ENCODE measurements around the gene SDHB.

Gene SDHB

DNA sequence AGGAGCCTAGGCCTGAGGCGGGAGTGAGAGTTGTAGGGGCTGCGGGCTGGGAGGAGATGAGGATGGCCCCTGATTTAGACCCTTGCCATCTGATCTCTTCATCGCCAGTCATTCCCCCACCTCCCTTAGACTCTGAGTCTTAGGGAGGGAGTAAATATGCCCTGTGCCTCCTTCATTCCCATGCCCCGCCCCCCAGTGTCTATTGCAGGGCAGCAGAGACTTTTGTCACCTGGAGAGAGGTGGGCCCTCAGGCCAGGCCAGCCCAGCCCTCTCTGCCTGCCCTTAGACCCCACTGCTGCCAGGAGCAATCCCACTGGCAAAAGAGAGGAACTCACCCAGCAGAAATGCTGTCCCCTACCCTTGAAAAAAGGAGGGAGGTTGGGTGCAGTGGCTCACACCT lies 70.2 kb downstream of the SDHB start:
- H4K20me1 ChIP-seq = peaks cover 9% of the 10 kb centered on the region; the same call in 1 of the 2 replicates
- no peak overlapping the region for H3K27ac ChIP-seq
- no peak for TF ChIP-seq Cebpa-rat (IDR thresholded peaks at IDR 0.05)
- peaks cover 30% of the 10 kb centered on the region for H3K4me1 ChIP-seq
- H3K9me3 ChIP-seq = no peaks in the 10 kb centered on the region
- H3K9ac ChIP-seq = no peak overlapping the region
- peaks cover 19% of the 10 kb centered on the region for H3K27me3 ChIP-seq
- H3K36me3 ChIP-seq = peaks cover 28% of the 10 kb centered on the region
- H3K4me2 ChIP-seq = no peak overlapping the region
- H3K4me3 ChIP-seq = no peak overlapping the region

DNA sequence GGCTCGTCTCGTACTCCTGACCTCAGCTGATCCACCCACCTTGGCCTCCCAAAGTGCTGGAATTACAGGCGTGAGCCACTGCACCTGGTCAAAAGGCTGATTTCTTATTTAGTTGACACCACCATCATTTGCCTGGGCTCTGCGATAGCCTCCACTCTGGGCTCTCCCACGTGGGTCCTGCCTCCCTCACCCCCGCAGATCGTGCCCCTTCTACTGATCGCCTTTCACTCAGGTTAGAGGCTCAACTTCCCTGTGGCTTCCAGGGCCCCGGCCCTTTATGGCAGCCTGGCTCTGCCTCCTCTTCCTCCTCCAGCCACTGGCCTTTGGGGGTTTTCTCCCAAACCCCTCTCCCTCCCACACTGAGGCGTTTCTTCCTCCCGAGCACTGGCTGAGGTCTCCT lies 70.9 kb downstream of the SDHB start:
- Histone ChIP-seq H3K9me3 (no peaks in the 10 kb centered on the region), H3K4me3 (no peak overlapping the region), H3K4me1 (peaks cover 38% of the 10 kb centered on the region), H4K20me1 (peaks cover 17% of the 10 kb centered on the region), H3K36me3 (peaks cover 23% of the 10 kb centered on the region), H3K4me2 (no peak overlapping the region), H3K9ac (no peak overlapping the region), H3K27ac (no peak overlapping the region), H3K27me3 (peaks cover 19% of the 10 kb centered on the region)
- no peak for TF ChIP-seq Cebpa-rat (IDR thresholded peaks at IDR 0.05)

DNA sequence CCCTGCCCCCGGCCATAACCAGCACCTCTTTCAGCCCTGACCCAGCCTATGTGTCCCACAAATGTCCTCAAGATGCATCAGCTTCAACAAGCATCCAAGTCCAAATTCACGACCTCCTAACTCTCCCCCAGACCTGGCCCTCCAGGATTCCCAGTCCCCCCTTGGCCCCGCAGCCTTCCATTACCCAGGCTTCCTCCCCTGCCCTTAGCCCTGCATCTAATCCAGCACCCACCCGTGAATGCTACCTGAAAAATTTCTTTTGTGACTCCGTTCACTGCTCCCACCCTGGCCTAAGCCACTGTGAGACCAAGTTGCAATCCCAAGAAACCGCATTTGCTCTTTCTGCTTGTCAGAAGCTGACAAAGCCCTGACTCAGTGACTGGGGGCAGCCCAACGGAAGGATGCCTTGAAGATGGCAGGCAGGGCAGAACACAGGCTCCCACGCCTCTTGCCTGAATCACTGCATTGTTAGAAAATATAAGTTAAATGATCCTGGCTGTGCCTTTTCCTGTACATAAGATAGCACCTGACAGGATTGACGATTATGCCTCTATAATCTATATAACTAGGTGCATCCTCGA lies 72.5 kb downstream of the SDHB start:
- Histone ChIP-seq H3K27me3 (peaks cover 19% of the 10 kb centered on the region), H3K9ac (no peak overlapping the region), H3K4me2 (peak overlapping the region; percentile 97; the same call in 1 of the 2 replicates), H4K20me1 (peaks cover 25% of the 10 kb centered on the region), H3K4me3 (no peak overlapping the region), H3K27ac (no peak overlapping the region), H3K4me1 (peaks cover 48% of the 10 kb centered on the region), H3K36me3 (peaks cover 8% of the 10 kb centered on the region), H3K9me3 (no peaks in the 10 kb centered on the region)
- TF ChIP-seq Cebpa-rat (IDR thresholded peaks at IDR 0.05) = no peak

GRCh38 chr1:16980473-16981268 lies 73.2 kb downstream of the SDHB start, which contains the start of gene MFAP2:
MFAP2 (minus strand) TSS chr1:16980620; CDS start chr1:16978273, 2,347 bp downstream.
- peaks cover 25% of the 10 kb centered on the region for H4K20me1 ChIP-seq
- peaks cover 1% of the 10 kb centered on the region; the same call in 1 of the 2 replicates for H3K36me3 ChIP-seq
- no peak for TF ChIP-seq Cebpa-rat (IDR thresholded peaks at IDR 0.05)
- H3K27ac ChIP-seq = peak within 1 kb of the TSS; percentile 79
- H3K4me3 ChIP-seq = peak within 1 kb of the TSS; percentile 71
- H3K27me3 ChIP-seq = peaks cover 19% of the 10 kb centered on the region
- peak within 1 kb of the TSS; percentile 97 for H3K4me2 ChIP-seq
- H3K4me1 ChIP-seq = peaks cover 41% of the 10 kb centered on the region
- H3K9me3 ChIP-seq = no peaks in the 10 kb centered on the region
- peak within 1 kb of the TSS; percentile 74 for H3K9ac ChIP-seq

DNA sequence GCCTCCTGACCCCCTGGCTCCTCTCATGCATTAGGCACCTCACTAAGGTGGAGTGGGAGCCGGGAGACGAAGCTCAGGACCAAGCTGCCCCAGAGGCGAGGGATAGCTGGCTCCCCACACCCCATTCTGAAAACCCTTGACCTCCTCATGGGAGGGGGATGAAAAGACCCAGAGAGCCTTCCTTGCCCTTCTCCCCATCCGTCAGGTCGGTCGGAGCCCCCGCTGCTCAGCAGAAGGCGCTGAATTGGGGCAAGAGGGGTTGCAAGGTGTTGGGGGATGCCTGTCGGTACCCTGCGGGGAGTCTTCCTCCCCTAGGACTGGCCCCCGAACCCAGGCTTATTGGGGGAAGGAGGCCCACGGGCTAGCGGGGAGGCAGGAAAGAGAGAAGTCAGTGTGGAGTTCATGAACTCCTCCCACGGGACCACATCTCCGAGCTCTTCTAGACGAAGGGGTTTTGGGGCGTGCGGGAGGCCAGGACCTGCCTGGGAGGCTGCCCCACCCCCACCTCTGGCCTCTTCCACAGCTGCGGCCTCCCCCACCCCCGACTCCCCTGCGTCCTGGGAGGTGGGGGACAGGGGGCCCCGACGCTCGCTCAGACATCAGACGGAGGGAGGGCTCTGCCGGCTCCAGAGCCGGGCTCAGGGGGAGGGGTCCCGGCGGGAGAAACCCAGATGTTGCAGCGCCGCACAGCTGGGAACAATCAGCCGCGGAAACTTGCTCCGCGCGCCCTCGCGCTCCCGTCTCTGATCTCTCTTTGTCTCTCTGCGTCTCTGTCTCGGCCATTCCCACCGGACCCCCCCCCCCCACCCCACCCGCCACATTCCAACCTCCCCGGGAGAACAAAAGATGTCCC lies 74.1 kb downstream of the SDHB start:
- no peaks in the 10 kb centered on the region for H3K9me3 ChIP-seq
- H3K27me3 ChIP-seq = peaks cover 19% of the 10 kb centered on the region
- peak overlapping the region; percentile 79 for H3K27ac ChIP-seq
- no peak for TF ChIP-seq Cebpa-rat (IDR thresholded peaks at IDR 0.05)
- peaks cover 25% of the 10 kb centered on the region for H4K20me1 ChIP-seq
- peak overlapping the region; percentile 97 for H3K4me2 ChIP-seq
- peak overlapping the region; percentile 74 for H3K9ac ChIP-seq
- H3K36me3 ChIP-seq = no peaks in the 10 kb centered on the region
- H3K4me1 ChIP-seq = peaks cover 34% of the 10 kb centered on the region
- H3K4me3 ChIP-seq = peak overlapping the region; percentile 71

DNA sequence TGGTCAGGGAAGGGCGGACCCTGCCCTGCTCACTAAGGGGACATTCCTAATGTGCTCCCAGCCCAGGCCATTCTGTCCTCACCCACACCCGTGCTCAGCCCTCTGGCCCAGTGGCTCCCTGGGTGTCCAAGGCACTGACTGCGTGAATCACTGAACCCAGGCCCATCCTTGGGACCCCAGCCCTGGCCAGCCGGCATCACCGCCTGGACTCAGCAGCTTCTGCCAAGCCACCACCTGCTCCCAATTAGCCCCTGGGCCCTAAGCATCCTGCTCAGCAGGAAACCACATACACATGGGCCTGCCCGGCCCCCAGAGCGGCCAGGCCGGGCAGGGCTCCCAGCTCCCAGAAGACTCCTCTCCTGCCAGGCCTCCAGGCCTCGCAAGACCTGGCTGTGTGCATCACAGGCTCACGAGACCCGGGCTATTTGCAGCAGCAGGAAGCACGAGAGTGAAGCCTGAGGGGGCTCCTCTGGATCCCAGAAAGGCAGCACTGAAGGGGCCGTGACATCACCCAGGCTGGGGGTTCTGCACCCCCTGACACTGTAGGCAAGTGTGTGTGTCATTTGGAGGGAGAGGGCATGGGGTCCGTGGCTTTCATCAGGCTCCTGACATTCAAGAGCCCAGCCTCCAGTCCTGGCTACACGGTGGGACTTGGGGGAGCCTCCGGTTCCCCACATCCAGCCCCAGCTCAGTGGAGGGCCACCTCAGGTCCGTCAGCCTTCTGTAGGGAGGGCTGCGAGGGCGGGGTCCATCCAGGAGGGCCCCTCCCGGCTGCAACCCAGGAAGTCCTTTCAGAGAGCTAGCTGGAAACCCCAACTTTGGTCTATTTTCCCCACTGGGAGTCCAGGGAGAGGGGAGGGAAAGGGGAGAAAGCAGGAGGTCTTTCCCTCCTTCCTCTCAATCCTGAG lies 75.0 kb downstream of the SDHB start:
- peaks cover 25% of the 10 kb centered on the region for H4K20me1 ChIP-seq
- H3K4me1 ChIP-seq = peaks cover 31% of the 10 kb centered on the region
- H3K4me2 ChIP-seq = peak overlapping the region; percentile 97
- H3K9me3 ChIP-seq = no peaks in the 10 kb centered on the region
- peak overlapping the region; percentile 71 for H3K4me3 ChIP-seq
- no peak for TF ChIP-seq Cebpa-rat (IDR thresholded peaks at IDR 0.05)
- peak overlapping the region; percentile 67 for H3K27ac ChIP-seq
- H3K36me3 ChIP-seq = no peaks in the 10 kb centered on the region
- H3K9ac ChIP-seq = peak overlapping the region; percentile 74
- H3K27me3 ChIP-seq = peaks cover 19% of the 10 kb centered on the region

- peaks cover 25% of the 10 kb centered on the region for H4K20me1 ChIP-seq
- no peak for TF ChIP-seq Cebpa-rat (IDR thresholded peaks at IDR 0.05)
- peak overlapping the region; percentile 74; the same call in 1 of the 2 replicates for H3K9ac ChIP-seq
- no peak overlapping the region for H3K4me3 ChIP-seq
- H3K27ac ChIP-seq = peak overlapping the region; percentile 67; the same call in 1 of the 2 replicates
- no peaks in the 10 kb centered on the region for H3K36me3 ChIP-seq
- peaks cover 19% of the 10 kb centered on the region for H3K27me3 ChIP-seq
- peaks cover 31% of the 10 kb centered on the region for H3K4me1 ChIP-seq
- no peaks in the 10 kb centered on the region for H3K9me3 ChIP-seq
- H3K4me2 ChIP-seq = peak overlapping the region; percentile 97
These were observed 75.7 kb downstream of the SDHB start for GRCh38 chr1:16978139-16978538.

DNA sequence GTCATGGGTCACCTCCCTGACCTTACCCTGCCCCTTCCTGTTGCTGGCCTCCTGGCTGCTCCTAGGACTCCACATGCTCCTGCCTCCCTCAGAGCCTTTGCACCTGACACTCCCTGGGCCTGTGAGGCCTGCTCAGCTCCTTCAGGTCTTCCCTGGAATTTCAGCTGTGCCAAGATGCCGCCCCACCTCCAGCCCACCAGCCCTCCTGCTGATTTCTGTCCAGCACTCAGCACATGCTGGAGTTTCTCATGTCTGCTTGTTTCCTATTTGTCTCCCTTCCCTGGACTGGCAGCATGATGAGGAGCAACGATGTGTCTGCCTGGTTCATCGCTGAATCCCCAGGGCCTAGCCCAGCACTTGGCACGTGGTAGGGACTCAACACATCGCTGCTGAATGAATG lies 76.5 kb downstream of the SDHB start:
- no peak for TF ChIP-seq Cebpa-rat (IDR thresholded peaks at IDR 0.05)
- peaks cover 19% of the 10 kb centered on the region for H3K27me3 ChIP-seq
- no peaks in the 10 kb centered on the region for H3K36me3 ChIP-seq
- no peak overlapping the region; the same call in 1 of the 2 replicates for H3K4me2 ChIP-seq
- peaks cover 31% of the 10 kb centered on the region for H3K4me1 ChIP-seq
- H3K27ac ChIP-seq = no peak overlapping the region
- H3K9me3 ChIP-seq = no peaks in the 10 kb centered on the region
- no peak overlapping the region for H3K9ac ChIP-seq
- no peak overlapping the region for H3K4me3 ChIP-seq
- peaks cover 25% of the 10 kb centered on the region for H4K20me1 ChIP-seq

- H3K4me2 ChIP-seq = no peak overlapping the region
- H3K27me3 ChIP-seq = peaks cover 18% of the 10 kb centered on the region
- no peak overlapping the region for H3K9ac ChIP-seq
- no peak overlapping the region for H3K4me3 ChIP-seq
- no peak for TF ChIP-seq Cebpa-rat (IDR thresholded peaks at IDR 0.05)
- H3K27ac ChIP-seq = no peak overlapping the region
- H3K9me3 ChIP-seq = no peaks in the 10 kb centered on the region
- peaks cover 25% of the 10 kb centered on the region for H4K20me1 ChIP-seq
- no peaks in the 10 kb centered on the region for H3K36me3 ChIP-seq
- H3K4me1 ChIP-seq = peaks cover 31% of the 10 kb centered on the region
These were observed 76.9 kb downstream of the SDHB start for GRCh38 chr1:16976966-16977365.

Measured in BLaER1 (cell line).